Activated CD4-positive, alpha-beta T cell treated with anti-CD3 and anti-CD28 coated beads, Interleukin-2, Interleukin-4, amounts not matched to agents 100 ng/mL and 50 ng/mL, durations not matched to agents 16 hours and 8 hours (primary cell): ENCODE results near the gene CERS6.
A peak's percentile ranks its signal among the peaks of the same experiment; 100 is the strongest.
"Not testable (repeated sequence)": the region's sequence is repeated elsewhere in the genome, so short reads cannot be mapped to it uniquely, and the experiment has no call there.

Experiments
- DNase-seq: peaks from one replicate; pipeline ENCODE4 v3.0.0-alpha.2; 2020; ENCODE audit warnings: low spot score

CERS6 gene

GRCh38 chr2:168732506-168732905 lies 276.4 kb downstream of the CERS6 start:
- no peak for DNase-seq

- DNase-seq, result no peak
These were observed 278.2 kb downstream of the CERS6 start for GRCh38 chr2:168734199-168734760.

- DNase-seq, result no peak
These were observed 280.8 kb downstream of the CERS6 start for GRCh38 chr2:168736649-168737445.

GRCh38 chr2:168738062-168738461 lies 282.0 kb downstream of the CERS6 start:
- DNase-seq, result no peak

GRCh38 chr2:168740360-168740759 lies 284.3 kb downstream of the CERS6 start:
- no peak for DNase-seq

GRCh38 chr2:168740788-168741187 lies 284.7 kb downstream of the CERS6 start:
- DNase-seq, result no peak

- no peak for DNase-seq
These were observed 286.3 kb downstream of the CERS6 start for GRCh38 chr2:168742258-168742932.

- no peak for DNase-seq
These were observed 288.8 kb downstream of the CERS6 start for GRCh38 chr2:168744844-168745243.

- no peak for DNase-seq
These were observed 292.4 kb downstream of the CERS6 start for GRCh38 chr2:168748461-168748860.

GRCh38 chr2:168749297-168749696 lies 293.2 kb downstream of the CERS6 start:
- no peak for DNase-seq

- DNase-seq, result peak; percentile 14
These were observed 295.1 kb downstream of the CERS6 start for GRCh38 chr2:168751104-168751740.

- DNase-seq, result no peak
These were observed 296.3 kb downstream of the CERS6 start for GRCh38 chr2:168752361-168752760.

GRCh38 chr2:168753765-168754329 lies 297.8 kb downstream of the CERS6 start:
- no peak for DNase-seq

- DNase-seq, result no peak
These were observed 301.2 kb downstream of the CERS6 start for GRCh38 chr2:168757223-168757622.

GRCh38 chr2:168758970-168759820 lies 303.1 kb downstream of the CERS6 start:
- peak; percentile 55 for DNase-seq

GRCh38 chr2:168765401-168765800 lies 309.3 kb downstream of the CERS6 start:
- DNase-seq, result no peak

- DNase-seq, result no peak
These were observed 310.5 kb downstream of the CERS6 start for GRCh38 chr2:168766600-168766999.

- no peak for DNase-seq
These were observed 311.2 kb downstream of the CERS6 start for GRCh38 chr2:168767258-168767657.

- DNase-seq, result not testable (repeated sequence)
These were observed 312.3 kb downstream of the CERS6 start for GRCh38 chr2:168768357-168768756.

- no peak for DNase-seq
These were observed 314.7 kb downstream of the CERS6 start for GRCh38 chr2:168770796-168771195.

- no peak for DNase-seq
These were observed 316.6 kb downstream of the CERS6 start for GRCh38 chr2:168772704-168773103.
